K562 (cell line): ENCODE measurements around the gene PHKB. TPM values are rescaled to one million over a fixed set of nuclear protein-coding genes. Genes with fewer than 3 reads are reported as not detected.

Experiments
- CBFA2T2 ChIP-seq: fragments of 450-650 bp; conservative IDR thresholded peaks from 2 replicates; pipeline ENCODE4 v1.6.1; 2017; ENCODE audit warnings: mild to moderate bottlenecking
- CREB3 ChIP-seq: fragments of 450-650 bp; conservative IDR thresholded peaks from 2 replicates; pipeline ENCODE4 v1.6.1; 2016; ENCODE audit warnings: missing genetic modification characterization, low read depth, mild to moderate bottlenecking, missing compliant biosample characterization, moderate library complexity
- CUX1 ChIP-seq: fragments of 200-800 bp; sonication (Bioruptor generic); IDR thresholded peaks from 2 replicates; pipeline ENCODE4 v1.6.1; 2016; ENCODE audit warnings: missing genetic modification characterization, missing compliant biosample characterization
- ETS1 ChIP-seq: conservative IDR thresholded peaks from 2 replicates; pipeline ENCODE4 v1.6.1; 2011; ENCODE audit warnings: low read depth, mild to moderate bottlenecking, low read length; ENCODE audit not compliant: control insufficient read depth
- EZH2 ChIP-seq: IDR thresholded peaks from 2 replicates; pipeline ENCODE4 v1.6.1; 2012; ENCODE audit warnings: low read depth, mild to moderate bottlenecking, inconsistent platforms, low read length, borderline replicate concordance
- HNRNPL ChIP-seq: fragments of 200-400 bp; formaldehyde crosslinking; IDR thresholded peaks from 2 replicates; pipeline ENCODE4 v1.6.1; 2017; ENCODE audit warnings: low read depth, mild to moderate bottlenecking, low read length
- KDM1A ChIP-seq, 2 experiments: fragments of 450-650 bp; IDR thresholded peaks; 2 replicates each; pipeline ENCODE4 v1.6.1; 2016; ENCODE audit warnings: mild to moderate bottlenecking in 2 of 2
- KLF16 ChIP-seq: IDR thresholded peaks from 2 replicates; pipeline ENCODE4 v1.6.1; 2016; ENCODE audit warnings: antibody characterized with exemption
- MAFF ChIP-seq: IDR thresholded peaks from 2 replicates; pipeline ENCODE4 v1.6.1; 2012; ENCODE audit warnings: low read length, improper control_type of control experiment
- MYC ChIP-seq, 2 experiments: fragments of 250-450 bp in 1 of 2; sonication (Bioruptor Pico) in 1 of 2; IDR thresholded peaks; 2 replicates each; pipeline versions ENCODE4 v1.5.1 to v1.6.1; 2012 to 2021; ENCODE audit warnings: low read depth in 2 of 2, borderline replicate concordance in 1 of 2, improper control_type of control experiment in 1 of 2, low read length in 1 of 2, mild to moderate bottlenecking in 1 of 2, moderate library complexity in 1 of 2
- NKRF ChIP-seq: fragments of 450-650 bp; IDR thresholded peaks from 2 replicates; pipeline ENCODE4 v1.6.1; 2016; ENCODE audit warnings: borderline replicate concordance
- SMAD3 ChIP-seq: fragments of 450-650 bp; formaldehyde crosslinking; conservative IDR thresholded peaks from 2 replicates; pipeline ENCODE4 v1.4.0; 2020; ENCODE audit warnings: mild to moderate bottlenecking
- TCF3 ChIP-seq: sonication (generic); formaldehyde crosslinking; IDR thresholded peaks from 2 replicates; pipeline ENCODE4 v1.4.0; 2020; ENCODE audit warnings: mild to moderate bottlenecking, missing genetic modification reagents
- TRIM28 ChIP-seq: fragments of 450-650 bp; IDR thresholded peaks from 2 replicates; pipeline ENCODE4 v1.6.1; 2017
- ZBTB33 ChIP-seq: sonication (generic); formaldehyde crosslinking; IDR thresholded peaks from 2 replicates; pipeline ENCODE4 v1.8.1; 2023; ENCODE audit warnings: mild to moderate bottlenecking, missing genetic modification reagents
- ZFP30 ChIP-seq: fragments of 250-450 bp; sonication (Bioruptor Pico); IDR thresholded peaks from 2 replicates; pipeline ENCODE4 v1.8.0; 2022; ENCODE audit warnings: moderate library complexity, mild to moderate bottlenecking, inconsistent platforms, borderline replicate concordance
- ZNF316 ChIP-seq: fragments of 450-650 bp; IDR thresholded peaks from 2 replicates; pipeline ENCODE4 v1.6.1; 2016
- ZNF586 ChIP-seq: fragments of 450-650 bp; formaldehyde crosslinking; conservative IDR thresholded peaks from 2 replicates; pipeline ENCODE4 v1.4.0; 2020; ENCODE audit warnings: mild to moderate bottlenecking, moderate library complexity
- polyA plus RNA-seq, 8 experiments: library from polyadenylated mRNA; depleted of rRNA in 4 of 8; stranded (reverse) in 5 of 8; unstranded in 3 of 8; fragments of >200 nt; fragmentation: Nextera tagmentation in 2 of 8; fragmentation: Illumina TruSeq in 1 of 8; extraction: Ambion mirVana in 2 of 8; extraction: Trizol in 1 of 8; gene quantifications; 2 replicates each; pipeline versions ENCODE4 v1.2.1 to v1.2.3, GENCODE V29; 2011 to 2014; ENCODE audit warnings: inconsistent platforms in 1 of 8, missing spikeins in 1 of 8
- total RNA-seq, 7 experiments: library from RNA; depleted of rRNA in 6 of 7; stranded (reverse); fragments of >200 nt in 6 of 7; fragmentation: Illumina TruSeq in 2 of 7; extraction: Trizol in 2 of 7; gene quantifications; 2 replicates each; pipeline versions ENCODE4 v1.2.1 to v1.2.3, GENCODE V29; 2011 to 2021; ENCODE audit warnings: low replicate concordance in 1 of 7

Gene PHKB
- total and polyA plus RNA-seq, 9 of the 15 experiments (the other 6 are each of a cell fraction or from before 2014, with no cell fraction given): 24.7 to 92.3 (median 67.0) TPM

- no peak for TF ChIP-seq EZH2
- TF ChIP-seq CREB3 (tag): no peak
- TF ChIP-seq ZNF586: no peak
- TF ChIP-seq ZFP30 (CRISPR knock-in tag): no peak
- no peak for TF ChIP-seq KLF16
- no peak for TF ChIP-seq TRIM28
- no peak for TF ChIP-seq MYC (IDR thresholded peaks at IDR 0.05; ENCODE audit: low read depth, low read length)
- no peak for TF ChIP-seq MYC (CRISPR knock-in tag; IDR thresholded peaks at IDR 0.05; ENCODE audit: borderline replicate concordance, low read depth)
- no peak for TF ChIP-seq SMAD3
- TF ChIP-seq CBFA2T2: peak; percentile 47
- no peak for TF ChIP-seq ETS1
- no peak for TF ChIP-seq HNRNPL
- peak; percentile 75 for TF ChIP-seq ZNF316
- TF ChIP-seq ZBTB33 (CRISPR knock-in tag): no peak
- TF ChIP-seq NKRF: no peak
- TF ChIP-seq CUX1: no peak
- peak; percentile 55 for TF ChIP-seq MAFF
- peak; percentile 51 for TF ChIP-seq TCF3 (CRISPR knock-in tag)
- TF ChIP-seq KDM1A (IDR thresholded peaks at IDR 0.05): peak; percentile 85 to 87
Measured at GRCh38 chr16:47617732-47618131, 156.6 kb downstream of the PHKB start (continued).
